ENCODE results near the gene C22orf23.
A peak's percentile ranks its signal among the peaks of the same experiment; 100 is the strongest.
"Not testable (repeated sequence)": the region's sequence is repeated elsewhere in the genome, so short reads cannot be mapped to it uniquely, and the experiment has no call there.

Gene C22orf23

DNA sequence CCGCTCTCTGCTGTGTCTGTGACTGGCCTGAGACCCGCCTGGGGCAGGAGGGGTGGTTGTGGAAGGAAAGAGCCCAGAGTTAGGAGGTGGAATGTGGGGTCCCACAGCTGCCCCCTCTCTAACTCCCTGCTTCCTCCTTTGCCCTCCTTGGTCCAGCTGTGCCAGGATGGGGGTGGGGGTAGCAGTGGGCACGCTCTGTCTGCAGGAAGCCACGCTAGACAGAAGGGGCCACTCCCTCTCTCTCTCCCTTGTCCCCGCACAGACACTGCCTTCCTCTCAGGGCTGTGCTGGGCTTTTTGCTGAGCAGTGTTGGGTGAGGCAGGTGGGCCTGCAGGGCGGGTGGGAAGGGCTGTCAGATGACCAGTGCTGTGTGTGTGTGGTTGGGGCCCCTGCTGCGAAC, 33.0 kb upstream of the C22orf23 start:
- Histone ChIP-seq H3K4me1 (no peaks in the 10 kb centered on the region), H3K36me3 (replicated peaks) (no peaks in the 10 kb centered on the region), H3K9me3 (no peaks in the 10 kb centered on the region), H3K4me3 (no peak overlapping the region), H3K27me3 (ENCODE audit: low read depth) (no peaks in the 10 kb centered on the region)
- DNase-seq (ENCODE audit: low spot score in 2 of 2) = no peak
- in situ Hi-C loops (cut with MboI; ENCODE audit: low sequenced_read_pairs) = no loop called here

DNA sequence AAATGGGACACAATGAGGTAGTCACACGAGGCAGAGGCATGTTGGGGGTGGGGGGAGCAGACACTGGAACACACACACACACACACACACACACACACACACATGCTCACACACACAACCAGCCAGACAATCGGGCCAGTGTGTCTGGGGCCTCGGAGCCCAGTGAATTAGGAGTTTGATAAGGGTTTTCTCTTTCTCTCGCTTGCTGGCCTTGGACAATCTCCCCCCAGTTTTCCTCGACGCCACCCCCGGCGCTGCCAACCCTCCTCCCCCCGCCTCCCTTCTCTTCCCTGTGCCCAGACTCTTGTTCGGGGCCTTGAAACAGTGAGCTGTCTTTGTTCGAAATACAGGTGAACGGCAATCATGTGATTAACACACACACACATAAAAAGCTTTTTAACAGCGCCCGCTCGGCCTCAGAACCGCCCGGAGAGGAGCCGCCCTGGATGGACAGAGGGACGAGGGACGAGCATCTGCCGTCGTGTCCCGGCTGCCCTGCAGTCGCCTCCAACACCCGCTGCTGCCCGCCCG, 32.4 kb upstream of the C22orf23 start:
- DNase-seq (ENCODE audit: low spot score in 2 of 2) = no peak
- H3K27me3 ChIP-seq (ENCODE audit: low read depth) = no peaks in the 10 kb centered on the region
- H3K4me1 ChIP-seq = no peaks in the 10 kb centered on the region
- in situ Hi-C loops (cut with MboI; ENCODE audit: low sequenced_read_pairs) = no loop called here
- H3K36me3 ChIP-seq (replicated peaks) = no peaks in the 10 kb centered on the region
- no peaks in the 10 kb centered on the region for H3K9me3 ChIP-seq
- no peak overlapping the region for H3K4me3 ChIP-seq

DNA sequence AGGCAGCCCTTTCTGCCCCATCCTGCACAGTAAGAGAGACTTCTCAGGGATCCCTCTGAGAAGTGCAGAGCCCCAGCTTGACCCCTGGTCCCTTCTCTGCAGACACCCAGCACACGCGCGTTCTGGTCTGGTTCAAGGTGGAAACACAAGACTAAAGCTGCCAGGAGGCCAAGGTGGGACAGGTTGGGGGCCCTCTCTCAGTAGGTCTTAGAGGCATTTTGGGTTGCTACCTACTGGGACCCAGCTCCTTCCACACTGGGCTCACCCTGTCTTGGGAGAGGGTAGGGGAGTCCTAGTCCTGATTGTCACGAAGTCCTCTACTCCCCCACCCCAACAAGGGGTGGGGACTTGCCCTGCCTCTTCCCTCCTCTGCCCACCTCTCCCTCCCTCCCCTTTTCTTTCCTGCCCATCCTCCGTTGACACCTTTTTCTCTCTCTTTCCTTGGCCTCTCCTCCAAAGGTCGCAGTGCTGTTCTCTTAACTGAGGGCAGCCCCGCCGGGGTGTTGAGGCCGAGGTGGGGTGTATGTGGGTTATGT, 31.7 kb upstream of the C22orf23 start:
- Histone ChIP-seq H3K4me1 (no peaks in the 10 kb centered on the region), H3K27me3 (ENCODE audit: low read depth) (no peaks in the 10 kb centered on the region), H3K9me3 (no peaks in the 10 kb centered on the region), H3K4me3 (no peak overlapping the region), H3K36me3 (replicated peaks) (no peaks in the 10 kb centered on the region)
- DNase-seq (ENCODE audit: low spot score in 2 of 2) = no peak
- in situ Hi-C loops (cut with MboI; ENCODE audit: low sequenced_read_pairs) = no loop called here

DNA sequence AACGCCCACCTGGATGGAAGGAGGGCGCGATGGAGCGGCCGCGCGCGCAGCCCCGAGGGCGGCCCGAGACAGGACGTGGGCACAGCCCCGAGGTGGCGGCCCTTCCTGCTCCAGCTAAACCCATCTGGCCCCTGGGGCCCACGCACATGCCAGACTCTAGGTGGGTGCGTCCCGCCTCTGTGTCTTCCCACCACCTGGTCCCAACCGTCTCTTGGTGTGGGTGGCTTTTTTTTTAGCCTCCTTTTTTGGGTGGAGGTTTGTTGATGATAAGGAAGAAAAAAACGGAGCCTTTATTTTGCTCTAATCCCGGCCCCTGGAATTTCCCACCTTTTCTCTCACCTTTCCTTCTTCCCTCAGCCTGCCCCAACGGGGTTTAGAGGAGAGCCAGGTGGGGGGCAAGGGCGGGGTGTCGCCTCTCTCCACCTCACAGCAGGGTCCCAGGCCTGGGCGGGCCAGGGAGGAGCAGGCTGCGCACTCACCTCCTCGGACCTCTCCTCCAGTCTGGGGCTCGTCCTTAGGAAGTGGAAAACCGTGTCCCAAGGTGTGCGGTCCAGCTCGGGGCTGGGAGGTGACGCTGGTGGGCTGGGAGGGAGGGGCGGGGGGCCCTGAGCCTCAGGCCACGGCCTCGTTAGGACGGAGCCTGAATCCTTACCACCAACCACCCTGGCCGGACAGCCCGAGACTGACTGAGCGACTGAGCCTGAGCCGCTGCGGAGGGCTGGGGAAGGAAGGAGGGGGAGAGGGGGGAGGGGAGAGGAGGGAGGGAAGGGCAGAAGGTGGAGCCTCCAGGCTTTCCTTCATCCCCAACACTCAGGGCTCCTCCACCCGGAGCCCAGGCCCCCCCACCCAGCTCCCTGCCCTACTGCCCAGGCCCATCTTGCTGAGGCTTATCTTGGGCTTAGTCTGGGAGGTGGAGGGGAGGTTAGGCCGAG, 30.7 kb upstream of the C22orf23 start, which contains the start of gene SOX10:
SOX10 (minus strand) TSS at position 696 of the 932 bp plus-strand sequence. CDS start 771 bp downstream, outside the sequence.
- in situ Hi-C loops (cut with MboI; ENCODE audit: low sequenced_read_pairs) = no loop called here
- H3K9me3 ChIP-seq = no peaks in the 10 kb centered on the region
- no peaks in the 10 kb centered on the region for H3K27me3 ChIP-seq (ENCODE audit: low read depth)
- DNase-seq (ENCODE audit: low spot score in 2 of 2) = no peak
- no peaks in the 10 kb centered on the region for H3K36me3 ChIP-seq (replicated peaks)
- no peaks in the 10 kb centered on the region for H3K4me1 ChIP-seq
- no peak within 1 kb of the TSS for H3K4me3 ChIP-seq

DNA sequence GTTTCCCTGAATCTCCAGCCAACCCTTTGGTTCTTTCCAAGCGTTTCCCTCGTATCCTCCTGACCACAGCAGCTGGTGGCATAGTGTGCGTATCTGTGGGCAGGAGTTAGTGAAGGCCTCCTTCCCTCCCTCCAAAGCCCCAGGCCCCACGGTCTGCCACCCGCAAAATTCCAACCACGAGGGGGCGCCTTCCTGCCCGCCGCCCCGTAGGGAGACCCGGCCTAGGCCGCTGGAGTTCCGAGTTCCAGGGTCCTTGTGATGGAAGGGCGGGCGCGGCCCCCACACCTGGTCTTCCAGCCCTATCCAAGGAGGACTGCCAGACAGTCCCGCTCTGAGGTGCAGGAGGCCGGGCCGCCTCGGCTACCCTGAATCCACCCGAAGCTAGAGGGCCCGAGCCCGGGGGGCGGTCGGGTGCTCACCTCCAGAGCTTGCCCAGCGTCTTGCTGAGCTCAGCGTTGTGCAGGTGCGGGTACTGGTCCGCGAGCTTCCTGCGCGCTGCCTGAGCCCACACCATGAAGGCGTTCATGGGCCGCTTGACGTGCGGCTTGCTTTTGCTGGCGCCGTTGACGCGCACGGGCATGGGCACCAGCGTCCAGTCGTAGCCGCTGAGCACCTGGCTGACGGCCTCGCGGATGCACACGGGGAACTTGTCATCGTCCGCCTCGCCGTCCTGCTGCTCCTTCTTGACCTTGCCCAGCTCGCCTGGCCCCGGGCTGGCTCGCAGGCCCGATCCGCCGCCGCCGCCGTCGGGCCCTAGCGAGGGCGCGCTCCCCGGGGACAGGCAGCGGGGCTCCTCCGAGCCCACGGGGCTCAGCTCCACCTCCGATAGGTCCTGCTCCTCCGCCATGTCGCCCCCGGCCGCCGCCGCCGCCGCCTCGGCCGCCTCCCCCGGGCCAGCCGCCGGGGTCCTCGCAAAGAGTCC, 29.8 kb upstream of the C22orf23 start:
- DNase-seq (ENCODE audit: low spot score in 2 of 2) = peak in 1 of 2 experiments; percentile 41
- no peaks in the 10 kb centered on the region for H3K9me3 ChIP-seq
- H3K4me3 ChIP-seq = no peak overlapping the region
- no peaks in the 10 kb centered on the region for H3K27me3 ChIP-seq (ENCODE audit: low read depth)
- no peaks in the 10 kb centered on the region for H3K36me3 ChIP-seq (replicated peaks)
- in situ Hi-C loops (cut with MboI; ENCODE audit: low sequenced_read_pairs) = no loop called here
- no peaks in the 10 kb centered on the region for H3K4me1 ChIP-seq

DNA sequence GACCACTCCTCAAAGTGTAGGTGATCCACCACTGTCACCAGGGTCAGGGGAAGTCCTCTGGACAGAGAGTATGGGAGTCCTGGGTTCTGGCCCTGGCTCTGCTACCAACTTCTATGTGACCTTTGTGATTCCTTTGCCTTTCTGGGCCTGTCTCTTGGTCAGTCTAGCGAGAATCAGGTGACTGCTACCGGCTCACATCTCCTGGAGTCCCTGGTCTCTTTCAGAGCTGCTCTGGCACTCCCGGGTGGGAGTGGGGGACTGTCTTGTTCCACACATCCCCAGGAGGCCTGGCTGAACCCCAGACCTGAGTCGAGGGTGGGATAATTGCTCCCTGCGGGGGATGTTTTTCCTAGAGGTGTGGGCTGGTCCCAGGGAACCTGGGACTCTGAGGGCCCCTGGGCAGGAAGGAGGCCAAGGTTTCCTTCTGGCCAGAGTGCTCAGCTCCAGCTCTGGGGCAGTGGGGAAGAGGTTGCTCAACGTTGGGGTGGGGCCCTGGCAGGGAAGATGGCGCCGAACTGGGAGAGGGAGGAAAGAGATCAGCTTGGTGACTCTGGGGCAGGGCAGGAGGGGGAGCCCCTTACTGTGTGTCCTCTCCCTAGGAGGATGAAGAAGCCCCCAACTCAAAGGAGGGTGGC, 28.9 kb upstream of the C22orf23 start:
- no peaks in the 10 kb centered on the region for H3K27me3 ChIP-seq (ENCODE audit: low read depth)
- H3K4me1 ChIP-seq = no peaks in the 10 kb centered on the region
- no peaks in the 10 kb centered on the region for H3K9me3 ChIP-seq
- no peak for DNase-seq (ENCODE audit: low spot score in 2 of 2)
- in situ Hi-C loops (cut with MboI; ENCODE audit: low sequenced_read_pairs) = no loop called here
- H3K4me3 ChIP-seq = no peak overlapping the region
- H3K36me3 ChIP-seq (replicated peaks) = no peaks in the 10 kb centered on the region

DNA sequence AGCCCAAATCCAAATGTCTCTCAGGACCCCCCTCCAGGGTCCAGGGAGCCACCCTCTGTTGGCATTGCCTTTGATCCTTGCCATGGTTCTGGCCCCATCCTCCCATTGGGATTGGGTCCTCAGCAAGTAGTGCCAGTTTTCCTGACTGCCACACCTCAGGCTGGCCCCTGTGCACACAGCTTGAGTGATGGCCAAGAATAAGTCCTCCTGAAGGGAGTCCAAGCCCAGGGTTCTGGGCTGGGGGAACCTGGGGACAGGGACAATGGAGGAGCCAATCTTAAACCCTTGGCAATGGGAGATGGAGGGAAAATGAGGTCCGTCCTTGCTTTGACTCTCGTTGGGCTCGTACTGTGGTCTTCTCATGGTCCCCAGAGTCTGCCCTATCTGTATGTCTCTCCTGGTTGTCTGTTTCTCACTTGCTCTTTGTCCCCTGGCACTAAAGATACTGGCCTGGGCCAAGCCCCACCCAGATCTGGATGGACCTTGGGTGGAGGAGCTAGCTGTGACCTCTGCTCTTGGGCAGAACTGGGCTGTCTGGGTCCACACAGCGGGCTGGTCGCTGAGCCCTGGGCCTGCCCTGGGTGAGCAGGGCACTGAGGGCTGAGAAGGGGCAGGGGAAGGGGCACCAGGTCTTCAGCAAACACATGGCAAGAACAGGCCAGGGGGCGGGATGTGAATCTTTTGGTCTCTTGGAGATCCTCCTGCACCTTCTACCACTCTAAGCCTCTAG, 28.0 kb upstream of the C22orf23 start:
- no peak for DNase-seq (ENCODE audit: low spot score in 2 of 2)
- in situ Hi-C loops (cut with MboI; ENCODE audit: low sequenced_read_pairs) = no loop called here
- H3K4me3 ChIP-seq = no peak overlapping the region
- H3K36me3 ChIP-seq (replicated peaks) = no peaks in the 10 kb centered on the region
- H3K9me3 ChIP-seq = no peaks in the 10 kb centered on the region
- no peaks in the 10 kb centered on the region for H3K4me1 ChIP-seq
- no peaks in the 10 kb centered on the region for H3K27me3 ChIP-seq (ENCODE audit: low read depth)

DNA sequence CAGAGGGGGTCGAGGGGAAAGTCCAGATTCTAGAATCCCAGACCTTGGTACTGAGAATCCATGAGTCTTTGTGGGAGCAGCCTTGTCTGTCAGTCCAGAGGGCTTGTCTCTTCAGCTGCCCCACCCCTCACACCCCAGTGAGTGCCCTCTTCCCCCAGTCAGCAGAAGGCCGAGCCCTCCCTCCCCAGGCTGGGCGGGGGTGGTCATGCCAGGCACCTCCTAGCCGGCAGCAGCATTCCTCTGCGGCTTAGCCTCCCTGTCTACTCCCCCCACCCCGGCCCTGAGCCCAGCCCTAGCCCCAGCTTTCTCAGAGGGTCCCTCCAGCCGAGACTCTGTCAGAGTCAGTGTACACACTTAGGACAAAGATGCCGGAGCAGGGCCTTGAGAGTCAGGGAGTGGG, 26.4 kb upstream of the C22orf23 start:
- H3K36me3 ChIP-seq (replicated peaks) = no peaks in the 10 kb centered on the region
- H3K4me1 ChIP-seq = no peaks in the 10 kb centered on the region
- no peaks in the 10 kb centered on the region for H3K27me3 ChIP-seq (ENCODE audit: low read depth)
- in situ Hi-C loops (cut with MboI; ENCODE audit: low sequenced_read_pairs) = no loop called here
- H3K9me3 ChIP-seq = no peaks in the 10 kb centered on the region
- no peak overlapping the region for H3K4me3 ChIP-seq
- no peak for DNase-seq (ENCODE audit: low spot score in 2 of 2)

DNA sequence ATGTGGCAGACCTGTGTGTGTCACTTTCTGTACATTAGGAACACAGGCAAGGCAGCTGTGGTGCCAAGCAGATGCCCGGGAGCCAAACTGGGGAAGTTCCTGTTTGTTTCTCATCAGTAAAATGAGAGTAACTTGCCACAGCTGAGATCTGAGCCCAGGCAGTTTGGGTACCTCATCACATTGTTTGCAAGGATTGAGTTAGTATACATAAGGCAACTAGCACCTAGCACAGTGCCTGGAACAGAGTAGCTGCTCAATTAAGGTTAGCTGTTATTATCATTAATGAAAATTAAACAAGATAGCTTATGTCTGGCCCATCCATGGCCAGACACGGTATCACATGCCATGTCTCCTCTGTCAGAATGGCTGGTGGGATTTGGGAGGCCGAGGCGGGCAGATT, 23.1 kb upstream of the C22orf23 start:
- Histone ChIP-seq H3K4me3 (no peak overlapping the region), H3K4me1 (no peaks in the 10 kb centered on the region), H3K36me3 (replicated peaks) (no peaks in the 10 kb centered on the region), H3K9me3 (no peaks in the 10 kb centered on the region), H3K27me3 (ENCODE audit: low read depth) (no peaks in the 10 kb centered on the region)
- in situ Hi-C loops (cut with MboI; ENCODE audit: low sequenced_read_pairs) = no loop called here
- DNase-seq (ENCODE audit: low spot score in 2 of 2) = no peak

DNA sequence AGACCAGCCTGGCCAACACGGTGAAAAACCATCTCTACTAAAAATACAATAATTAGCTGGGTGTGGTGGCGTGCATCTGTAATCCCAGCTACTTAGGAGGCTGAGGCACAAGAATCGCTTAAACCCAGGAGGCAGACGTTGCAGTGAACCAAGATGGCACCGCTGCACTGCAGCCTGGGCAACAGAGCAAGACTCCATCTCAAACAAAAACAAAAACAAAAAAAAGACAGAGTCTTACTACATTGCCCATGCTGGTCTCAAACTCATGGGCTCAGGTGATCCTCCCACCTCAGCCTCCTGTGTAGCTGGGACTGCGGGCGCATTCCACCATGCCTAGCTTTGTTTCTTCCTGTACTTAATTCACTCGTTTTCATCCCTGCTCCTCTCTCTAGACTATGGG, 22.6 kb upstream of the C22orf23 start:
- H3K4me3 ChIP-seq; H3K4me1 ChIP-seq; DNase-seq (ENCODE audit: low spot score in 2 of 2); H3K36me3 ChIP-seq (replicated peaks); H3K27me3 ChIP-seq (ENCODE audit: low read depth); H3K9me3 ChIP-seq; in situ Hi-C loops (cut with MboI; ENCODE audit: low sequenced_read_pairs): not testable (repeated sequence)

DNA sequence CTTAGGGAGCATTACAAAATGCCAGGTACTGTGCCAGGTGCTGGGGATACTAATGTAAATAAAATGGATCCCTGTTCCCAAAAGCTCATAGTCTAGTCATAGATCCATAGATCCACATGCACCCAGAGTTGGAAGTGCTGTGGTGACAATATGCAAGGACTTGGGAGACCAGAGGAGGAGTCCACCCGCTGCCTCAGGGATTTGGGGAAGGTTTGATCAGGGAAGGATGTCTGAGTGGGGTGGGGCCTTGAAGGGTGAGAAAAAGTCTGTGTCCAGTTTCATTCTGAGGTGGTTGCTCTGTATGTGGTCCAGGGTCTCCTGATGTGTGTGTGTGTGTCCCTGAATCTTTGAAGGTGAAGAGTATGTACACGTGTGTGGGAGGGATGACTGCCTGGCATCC, 21.8 kb upstream of the C22orf23 start:
- Histone ChIP-seq H3K4me1 (no peaks in the 10 kb centered on the region), H3K4me3 (no peak overlapping the region), H3K27me3 (ENCODE audit: low read depth) (no peaks in the 10 kb centered on the region), H3K9me3 (no peaks in the 10 kb centered on the region), H3K36me3 (replicated peaks) (no peaks in the 10 kb centered on the region)
- no peak for DNase-seq (ENCODE audit: low spot score in 2 of 2)
- in situ Hi-C loops (cut with MboI; ENCODE audit: low sequenced_read_pairs) = no loop called here

DNA sequence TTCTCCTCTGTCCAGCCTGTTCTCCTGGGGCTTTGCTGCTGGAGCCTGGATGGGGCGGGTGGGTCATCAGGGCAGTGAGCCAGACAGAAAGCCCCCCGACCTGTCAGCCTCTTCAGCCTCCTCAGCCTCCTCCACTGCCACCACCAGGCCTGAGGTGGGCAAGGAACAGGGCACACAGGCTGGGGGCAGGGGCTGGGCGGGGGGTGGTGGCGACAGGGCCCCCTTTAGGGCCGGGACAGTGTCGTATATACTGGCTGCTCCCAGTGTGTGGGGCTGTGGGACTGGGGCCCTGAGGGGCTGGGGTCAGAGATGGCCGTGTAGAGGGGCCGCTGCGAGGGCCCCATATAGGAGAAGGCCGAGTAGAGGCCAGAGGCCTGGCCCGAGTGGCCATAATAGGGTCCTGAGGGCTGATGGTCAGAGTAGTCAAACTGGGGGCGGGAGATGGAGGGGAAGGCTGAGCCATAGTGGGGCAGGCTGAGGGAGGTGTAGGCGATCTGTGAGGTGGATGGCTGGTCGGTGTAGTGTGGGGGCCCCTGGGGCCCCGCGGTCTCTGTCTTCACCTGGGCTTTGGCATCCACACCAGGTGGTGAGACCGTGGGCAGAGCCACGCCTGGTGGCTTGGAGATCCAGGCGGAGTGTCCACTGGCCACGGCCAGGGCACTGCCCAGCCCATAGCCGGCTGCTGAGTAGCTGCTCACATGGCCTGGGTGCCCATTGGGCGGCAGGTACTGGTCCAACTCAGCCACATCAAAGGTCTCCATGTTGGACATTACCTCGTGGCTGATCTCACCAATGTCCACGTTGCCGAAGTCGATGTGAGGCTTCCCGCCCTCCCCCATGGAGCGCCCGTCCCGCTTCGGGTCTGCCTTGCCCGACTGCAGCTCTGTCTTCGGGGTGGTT, 20.1 kb upstream of the C22orf23 start:
- Histone ChIP-seq H3K9me3 (no peaks in the 10 kb centered on the region), H3K36me3 (replicated peaks) (peaks cover 3% of the 10 kb centered on the region; the same call in 1 of the 2 replicates), H3K27me3 (ENCODE audit: low read depth) (no peaks in the 10 kb centered on the region), H3K4me3 (no peak overlapping the region), H3K4me1 (no peaks in the 10 kb centered on the region)
- DNase-seq (ENCODE audit: low spot score in 2 of 2) = no peak
- in situ Hi-C loops (cut with MboI; ENCODE audit: low sequenced_read_pairs) = no loop called here

Data from HAP-1 (cell line).